Mesothelial cell of epicardium (in vitro differentiated cells): ENCODE measurements around the gene PHF3. TPM values are rescaled to one million over a fixed set of nuclear protein-coding genes. Genes with fewer than 3 reads are reported as not detected.

Source experiments
- DNase-seq, 2 experiments: peaks; one replicate each; pipeline ENCODE4 v3.0.0; 2021; ENCODE audit warnings: low spot score in 2 of 2; ENCODE audit not compliant: unreplicated experiment in 2 of 2
- H3K27ac Mint-ChIP-seq: 2 replicates; pipeline ENCODE4 v1.8.0; 2021; ENCODE audit warnings: mixed read lengths
- H3K27me3 Mint-ChIP-seq: 2 replicates; pipeline ENCODE4 v1.8.0; 2021; ENCODE audit warnings: low read depth, mixed read lengths
- H3K36me3 Mint-ChIP-seq: 2 replicates; pipeline ENCODE4 v1.8.0; 2021; ENCODE audit warnings: mixed read lengths
- H3K4me1 Mint-ChIP-seq: 2 replicates; pipeline ENCODE4 v1.8.0; 2021; ENCODE audit warnings: mixed read lengths
- H3K4me3 Mint-ChIP-seq: 2 replicates; pipeline ENCODE4 v1.8.0; 2021; ENCODE audit warnings: mild to moderate bottlenecking, moderate library complexity, mixed read lengths
- H3K9me3 Mint-ChIP-seq: 2 replicates; pipeline ENCODE4 v1.8.0; 2021; ENCODE audit warnings: mixed read lengths
- total RNA-seq: library from RNA; stranded (reverse); gene quantifications from 3 replicates; pipeline ENCODE4 v1.2.1, GENCODE V29; 2021
- TF ChIP-seq, protein P1 (sequence below): fragments of 200-600 bp; sonication (generic); IDR thresholded peaks from one replicate; pipeline ENCODE4 v1.5.0; 2021; ENCODE audit warnings: antibody characterized with exemption; ENCODE audit not compliant: unreplicated experiment

PHF3 gene
- total RNA-seq, 1 donor from 2014 or later: 67.1 TPM

DNA sequence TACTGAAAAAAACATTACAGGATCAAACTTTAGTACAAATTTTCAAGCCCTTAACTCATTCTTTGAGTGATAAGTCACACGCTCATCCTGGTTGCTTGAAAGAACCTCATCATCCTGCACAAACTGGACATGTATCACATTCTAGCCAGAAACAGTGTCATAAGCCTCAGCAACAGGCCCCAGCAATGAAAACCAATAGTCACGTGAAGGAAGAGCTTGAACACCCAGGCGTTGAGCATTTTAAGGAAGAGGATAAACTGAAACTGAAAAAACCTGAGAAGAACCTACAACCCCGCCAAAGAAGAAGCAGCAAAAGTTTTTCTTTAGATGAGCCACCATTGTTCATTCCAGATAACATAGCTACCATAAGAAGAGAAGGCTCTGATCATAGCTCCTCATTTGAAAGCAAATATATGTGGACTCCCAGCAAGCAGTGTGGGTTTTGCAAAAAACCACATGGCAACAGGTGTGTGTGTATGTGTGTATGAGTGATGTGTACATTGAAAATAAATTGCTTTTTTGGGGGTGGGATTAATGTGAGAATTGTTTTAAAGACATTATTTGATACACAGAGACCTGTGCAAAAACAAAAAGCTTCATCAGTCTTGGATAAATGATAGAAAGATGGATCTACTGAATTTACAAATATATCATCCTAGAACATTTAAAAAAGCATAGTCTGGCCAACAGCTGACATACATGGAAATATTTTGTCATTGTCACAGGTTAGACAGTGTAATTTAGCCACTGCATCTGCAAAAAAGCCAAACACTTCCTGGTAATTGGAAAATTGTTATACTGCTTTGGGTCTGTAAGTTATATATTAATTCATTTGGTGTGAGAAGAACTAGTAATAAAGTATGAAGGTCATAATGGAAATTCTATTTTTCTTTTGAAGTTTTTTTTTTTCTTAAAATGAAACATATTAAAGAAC is 50.1 kb downstream of the PHF3 start:
- TF ChIP-seq, protein P1, sequence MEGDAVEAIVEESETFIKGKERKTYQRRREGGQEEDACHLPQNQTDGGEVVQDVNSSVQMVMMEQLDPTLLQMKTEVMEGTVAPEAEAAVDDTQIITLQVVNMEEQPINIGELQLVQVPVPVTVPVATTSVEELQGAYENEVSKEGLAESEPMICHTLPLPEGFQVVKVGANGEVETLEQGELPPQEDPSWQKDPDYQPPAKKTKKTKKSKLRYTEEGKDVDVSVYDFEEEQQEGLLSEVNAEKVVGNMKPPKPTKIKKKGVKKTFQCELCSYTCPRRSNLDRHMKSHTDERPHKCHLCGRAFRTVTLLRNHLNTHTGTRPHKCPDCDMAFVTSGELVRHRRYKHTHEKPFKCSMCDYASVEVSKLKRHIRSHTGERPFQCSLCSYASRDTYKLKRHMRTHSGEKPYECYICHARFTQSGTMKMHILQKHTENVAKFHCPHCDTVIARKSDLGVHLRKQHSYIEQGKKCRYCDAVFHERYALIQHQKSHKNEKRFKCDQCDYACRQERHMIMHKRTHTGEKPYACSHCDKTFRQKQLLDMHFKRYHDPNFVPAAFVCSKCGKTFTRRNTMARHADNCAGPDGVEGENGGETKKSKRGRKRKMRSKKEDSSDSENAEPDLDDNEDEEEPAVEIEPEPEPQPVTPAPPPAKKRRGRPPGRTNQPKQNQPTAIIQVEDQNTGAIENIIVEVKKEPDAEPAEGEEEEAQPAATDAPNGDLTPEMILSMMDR: no peak
- Mint-ChIP-seq H3K9me3 (peaks cover 3% of the 10 kb centered on the region), H3K4me1 (peaks cover 15% of the 10 kb centered on the region), H3K36me3 (peaks cover 35% of the 10 kb centered on the region), H3K27ac (no peak overlapping the region), H3K4me3 (no peak overlapping the region), H3K27me3 (no peaks in the 10 kb centered on the region)
- no peak for DNase-seq

DNA sequence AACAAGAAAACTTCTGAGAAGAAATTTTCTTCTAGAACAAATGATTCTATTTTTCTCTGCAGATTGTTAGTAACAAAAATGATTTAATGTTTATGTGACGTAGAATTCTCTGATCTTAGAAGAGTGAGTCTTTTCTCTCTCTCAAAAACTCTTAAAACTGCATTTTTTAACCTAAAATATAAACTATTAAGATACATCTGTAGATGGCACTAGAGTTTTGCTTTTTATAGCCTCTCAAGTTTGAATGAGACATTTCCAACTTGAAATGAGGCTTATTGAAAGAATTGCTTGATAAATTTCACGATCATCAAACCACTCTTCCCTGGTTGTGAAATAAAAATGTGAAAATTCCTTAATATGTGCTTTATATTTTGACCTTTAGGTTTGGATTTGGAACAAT is 53.8 kb downstream of the PHF3 start:
- Mint-ChIP-seq H3K36me3 (peaks cover 32% of the 10 kb centered on the region), H3K27ac (peak overlapping the region; percentile 6), H3K4me3 (no peak overlapping the region), H3K4me1 (peaks cover 7% of the 10 kb centered on the region), H3K27me3 (no peaks in the 10 kb centered on the region), H3K9me3 (peaks cover 3% of the 10 kb centered on the region)
- no peak for DNase-seq
- TF ChIP-seq, protein P1: no peak

DNA sequence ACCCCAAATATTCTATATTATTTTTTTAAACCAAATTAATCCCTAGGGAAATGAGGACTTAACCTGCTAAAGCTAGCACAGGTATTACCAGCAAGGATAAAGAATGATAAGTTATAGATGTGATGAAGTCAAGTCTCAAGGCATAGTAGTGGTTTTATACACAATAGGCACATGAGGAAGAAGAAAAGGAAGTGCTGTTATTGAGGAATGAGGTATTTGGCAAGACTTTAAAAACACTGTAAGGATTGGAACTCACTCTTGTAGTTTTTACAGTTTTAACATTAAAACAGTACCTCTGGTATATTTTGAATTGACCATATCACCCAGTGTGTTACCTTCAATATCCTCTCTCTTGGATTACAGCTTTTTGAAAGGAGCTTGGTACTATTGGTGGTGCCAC is 54.6 kb downstream of the PHF3 start:
- no peak for DNase-seq
- no peak overlapping the region for H3K27ac Mint-ChIP-seq

DNA sequence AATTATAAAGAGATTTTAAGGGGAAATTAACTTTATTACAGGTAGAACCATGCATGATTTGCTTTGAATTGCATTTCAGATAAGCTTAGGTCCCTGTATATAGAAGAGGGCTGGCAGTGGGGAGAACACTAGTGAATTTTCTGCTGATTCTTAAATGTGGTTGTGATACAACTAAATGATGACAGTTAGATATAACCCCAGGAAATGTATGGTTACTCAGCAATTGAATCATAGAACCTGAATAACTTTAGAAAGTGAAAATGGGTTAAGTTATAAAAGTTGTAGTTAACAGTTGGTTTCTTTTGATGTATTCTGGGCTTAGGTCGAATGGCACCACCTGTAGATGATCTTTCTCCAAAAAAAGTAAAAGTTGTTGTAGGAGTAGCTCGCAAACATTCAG is 70.1 kb downstream of the PHF3 start:
- peaks cover 52% of the 10 kb centered on the region for H3K36me3 Mint-ChIP-seq
- no peak overlapping the region for H3K27ac Mint-ChIP-seq
- no peaks in the 10 kb centered on the region for H3K27me3 Mint-ChIP-seq
- H3K4me3 Mint-ChIP-seq: no peak overlapping the region
- H3K4me1 Mint-ChIP-seq: no peaks in the 10 kb centered on the region
- TF ChIP-seq, protein P1: no peak
- no peak for DNase-seq
- no peaks in the 10 kb centered on the region for H3K9me3 Mint-ChIP-seq

More for the DNA sequence above, 54.6 kb downstream of the PHF3 start:
- no peak overlapping the region for H3K4me3 Mint-ChIP-seq
- H3K4me1 Mint-ChIP-seq: peaks cover 7% of the 10 kb centered on the region
- H3K9me3 Mint-ChIP-seq: peaks cover 3% of the 10 kb centered on the region
- peaks cover 30% of the 10 kb centered on the region for H3K36me3 Mint-ChIP-seq
- TF ChIP-seq, protein P1: no peak
- no peaks in the 10 kb centered on the region for H3K27me3 Mint-ChIP-seq

DNA sequence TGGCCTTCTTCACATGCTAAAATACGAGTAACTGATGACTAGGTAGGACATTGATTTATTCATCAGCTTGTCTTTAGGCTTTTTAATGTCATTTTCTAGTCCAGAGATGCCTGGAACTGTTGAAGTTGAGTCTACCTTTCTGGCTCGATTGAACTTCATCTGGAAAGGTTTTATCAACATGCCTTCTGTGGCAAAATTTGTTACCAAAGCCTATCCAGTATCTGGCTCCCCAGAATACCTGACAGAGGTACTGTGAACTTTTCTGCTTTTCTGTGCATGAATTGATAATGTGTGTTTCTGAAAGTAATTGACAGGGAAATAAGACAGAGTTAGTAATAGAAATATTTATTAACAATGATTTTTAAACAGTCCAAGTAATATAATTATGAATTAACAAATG is 71.0 kb downstream of the PHF3 start:
- no peak for DNase-seq
- no peaks in the 10 kb centered on the region for H3K9me3 Mint-ChIP-seq
- H3K4me3 Mint-ChIP-seq: no peak overlapping the region
- peaks cover 56% of the 10 kb centered on the region for H3K36me3 Mint-ChIP-seq
- H3K4me1 Mint-ChIP-seq: no peaks in the 10 kb centered on the region
- H3K27ac Mint-ChIP-seq: no peak overlapping the region
- H3K27me3 Mint-ChIP-seq: no peaks in the 10 kb centered on the region
- TF ChIP-seq, protein P1: no peak
